ENCODE results near the gene TMEM72. TPM values are rescaled to one million over a fixed set of nuclear protein-coding genes. Genes with fewer than 3 reads are reported as not detected.

TMEM72 gene
- total RNA-seq, 2 donors from 2014 or later, result 1.6 TPM; not detected in 1

DNA sequence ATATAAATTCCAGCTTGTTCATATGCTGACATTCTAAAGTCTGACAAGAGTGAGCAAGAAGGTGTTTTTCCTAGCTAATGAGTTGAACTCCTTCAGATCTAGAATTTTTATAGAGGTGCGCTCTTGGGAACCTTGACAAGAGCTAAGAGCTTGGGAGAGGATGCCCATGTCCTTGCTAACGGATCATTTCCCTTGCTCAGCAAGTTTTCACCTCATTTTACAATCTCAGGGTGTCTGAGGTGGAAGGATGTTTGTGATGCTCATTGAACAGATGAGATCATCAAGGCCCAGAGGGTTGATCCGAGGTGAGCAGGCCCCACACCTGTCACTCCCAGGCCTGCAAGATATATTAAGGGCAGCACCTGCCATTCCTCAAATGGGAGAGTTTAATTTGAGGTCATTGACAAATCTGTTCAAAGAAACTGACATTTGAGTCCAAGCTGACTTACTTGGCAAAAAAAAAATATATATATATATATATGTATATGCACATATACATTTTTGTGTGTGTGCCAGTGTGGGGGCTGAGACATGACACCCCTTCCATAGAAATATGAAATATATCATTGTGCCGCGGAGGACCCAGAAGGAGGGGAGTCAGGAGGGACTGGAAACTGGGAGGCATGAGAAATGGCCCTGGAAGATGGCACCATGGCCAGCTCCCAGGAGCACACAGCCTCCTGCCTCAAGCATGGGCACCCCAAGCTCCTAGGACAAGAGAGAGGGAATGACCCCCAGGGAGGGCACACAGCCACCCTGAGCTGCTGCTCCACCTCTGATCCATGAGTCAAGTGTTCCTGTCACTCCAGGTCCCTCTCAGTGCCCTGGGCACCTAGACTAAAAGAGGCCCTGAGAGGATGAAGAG, 17.3 kb upstream of the TMEM72 start:
- H3K36me3 ChIP-seq, result no peaks in the 10 kb centered on the region
- H3K4me1 ChIP-seq (replicated peaks), result no peaks in the 10 kb centered on the region
- intact Hi-C loops (cut with DNase I), result no loop called here
- 79% methylated on average over 5 of the region's 5 CpGs for WGBS
- H3K27ac ChIP-seq, result no peak overlapping the region
- H3K4me3 ChIP-seq, result no peak overlapping the region
- H3K27me3 ChIP-seq (replicated peaks; ENCODE audit: insufficient read depth), result no peaks in the 10 kb centered on the region
- TF ChIP-seq, protein P1, sequence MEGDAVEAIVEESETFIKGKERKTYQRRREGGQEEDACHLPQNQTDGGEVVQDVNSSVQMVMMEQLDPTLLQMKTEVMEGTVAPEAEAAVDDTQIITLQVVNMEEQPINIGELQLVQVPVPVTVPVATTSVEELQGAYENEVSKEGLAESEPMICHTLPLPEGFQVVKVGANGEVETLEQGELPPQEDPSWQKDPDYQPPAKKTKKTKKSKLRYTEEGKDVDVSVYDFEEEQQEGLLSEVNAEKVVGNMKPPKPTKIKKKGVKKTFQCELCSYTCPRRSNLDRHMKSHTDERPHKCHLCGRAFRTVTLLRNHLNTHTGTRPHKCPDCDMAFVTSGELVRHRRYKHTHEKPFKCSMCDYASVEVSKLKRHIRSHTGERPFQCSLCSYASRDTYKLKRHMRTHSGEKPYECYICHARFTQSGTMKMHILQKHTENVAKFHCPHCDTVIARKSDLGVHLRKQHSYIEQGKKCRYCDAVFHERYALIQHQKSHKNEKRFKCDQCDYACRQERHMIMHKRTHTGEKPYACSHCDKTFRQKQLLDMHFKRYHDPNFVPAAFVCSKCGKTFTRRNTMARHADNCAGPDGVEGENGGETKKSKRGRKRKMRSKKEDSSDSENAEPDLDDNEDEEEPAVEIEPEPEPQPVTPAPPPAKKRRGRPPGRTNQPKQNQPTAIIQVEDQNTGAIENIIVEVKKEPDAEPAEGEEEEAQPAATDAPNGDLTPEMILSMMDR (IDR thresholded peaks at IDR 0.05), result no peak
- TF ChIP-seq POLR2A (IDR thresholded peaks at IDR 0.05) (no peak), POLR2AphosphoS5 (IDR thresholded peaks at IDR 0.05) (no peak)
- no peaks in the 10 kb centered on the region for H3K9me3 ChIP-seq
- no peak for DNase-seq (ENCODE audit: low spot score)

DNA sequence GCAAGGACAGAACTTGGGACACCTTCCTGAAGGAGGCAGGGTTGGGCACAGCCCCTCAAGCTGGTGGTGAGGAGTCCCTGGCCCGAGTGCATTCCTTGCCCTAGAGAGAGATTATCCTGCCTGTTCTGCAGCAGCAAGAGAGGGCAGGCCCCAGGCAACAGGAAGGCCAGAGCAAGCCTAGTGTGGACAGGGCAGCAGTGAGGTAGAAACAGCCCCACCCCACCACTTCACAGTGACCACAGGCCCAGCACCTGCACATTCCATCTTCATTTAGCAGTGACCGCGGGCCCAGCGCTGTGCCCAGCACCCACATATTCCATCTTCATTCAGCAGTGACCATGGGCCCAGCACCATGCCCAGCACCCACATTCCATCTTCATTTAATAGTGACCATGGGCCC, 16.4 kb upstream of the TMEM72 start:
- no peaks in the 10 kb centered on the region for H3K9me3 ChIP-seq
- no peaks in the 10 kb centered on the region for H3K36me3 ChIP-seq
- TF ChIP-seq, protein P1 (IDR thresholded peaks at IDR 0.05), result no peak
- TF ChIP-seq POLR2A (IDR thresholded peaks at IDR 0.05) (no peak), POLR2AphosphoS5 (IDR thresholded peaks at IDR 0.05) (no peak)
- no peak overlapping the region for H3K4me3 ChIP-seq
- H3K4me1 ChIP-seq (replicated peaks), result no peaks in the 10 kb centered on the region
- intact Hi-C loops (cut with DNase I), result no loop called here
- H3K27ac ChIP-seq, result no peak overlapping the region
- WGBS, result 90% methylated on average over 4 of the region's 4 CpGs
- DNase-seq (ENCODE audit: low spot score), result no peak
- no peaks in the 10 kb centered on the region for H3K27me3 ChIP-seq (replicated peaks; ENCODE audit: insufficient read depth)

DNA sequence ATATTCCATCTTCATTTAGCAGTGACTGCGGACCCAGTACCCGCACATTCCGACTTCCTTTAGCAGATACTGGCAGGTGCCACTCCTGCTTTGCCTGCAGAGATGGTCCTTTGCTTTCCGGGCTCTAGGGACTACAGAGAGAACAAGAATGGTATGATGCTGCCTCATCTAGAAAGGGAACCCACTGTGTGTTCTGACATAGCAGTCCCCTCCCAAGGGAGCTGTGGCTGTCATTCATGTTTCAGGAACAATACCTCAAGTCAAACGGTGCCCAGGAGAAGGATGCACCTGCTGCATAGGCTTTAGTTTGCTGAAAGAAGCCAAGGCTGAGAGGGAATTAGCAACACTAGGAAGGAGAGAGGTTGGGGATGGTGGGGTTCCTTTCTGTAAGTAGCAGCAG, 15.9 kb upstream of the TMEM72 start:
- Histone ChIP-seq H3K9me3 (no peaks in the 10 kb centered on the region), H3K27ac (no peak overlapping the region), H3K27me3 (replicated peaks; ENCODE audit: insufficient read depth) (no peaks in the 10 kb centered on the region), H3K36me3 (no peaks in the 10 kb centered on the region), H3K4me1 (replicated peaks) (no peaks in the 10 kb centered on the region), H3K4me3 (no peak overlapping the region)
- TF ChIP-seq, protein P1 (IDR thresholded peaks at IDR 0.05), result no peak
- TF ChIP-seq POLR2A (IDR thresholded peaks at IDR 0.05) (no peak), POLR2AphosphoS5 (IDR thresholded peaks at IDR 0.05) (no peak)
- WGBS, result 85% methylated on average over 5 of the region's 5 CpGs
- DNase-seq (ENCODE audit: low spot score), result no peak
- intact Hi-C loops (cut with DNase I), result no loop called here

DNA sequence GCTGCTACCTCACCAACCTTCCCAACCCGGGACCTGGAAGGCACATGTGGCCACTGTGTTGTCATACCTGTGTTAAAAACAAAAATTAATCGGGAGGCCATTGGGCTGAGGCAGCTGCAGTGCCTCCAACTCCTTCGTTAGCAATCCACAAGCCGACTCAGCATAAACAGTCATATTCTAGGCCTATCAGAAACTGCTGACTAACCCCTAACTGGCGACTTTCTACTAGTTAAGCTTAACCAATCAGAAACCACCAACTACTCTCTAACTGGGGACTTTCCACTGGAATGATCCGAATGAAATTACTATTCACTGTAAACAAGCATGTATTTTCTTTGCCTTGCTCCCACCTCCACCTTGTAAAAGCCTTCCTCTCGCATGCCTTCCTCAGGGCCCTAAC, 14.1 kb upstream of the TMEM72 start:
- DNase-seq (ENCODE audit: low spot score), result no peak
- 89% methylated on average over 7 of the region's 7 CpGs for WGBS
- no peak for TF ChIP-seq POLR2A (IDR thresholded peaks at IDR 0.05)
- no peak for TF ChIP-seq POLR2AphosphoS5 (IDR thresholded peaks at IDR 0.05)
- TF ChIP-seq, protein P1 (IDR thresholded peaks at IDR 0.05), result no peak
- Histone ChIP-seq H3K36me3 (no peaks in the 10 kb centered on the region), H3K4me3 (no peak overlapping the region), H3K27ac (no peak overlapping the region), H3K9me3 (no peaks in the 10 kb centered on the region), H3K27me3 (replicated peaks; ENCODE audit: insufficient read depth) (no peaks in the 10 kb centered on the region), H3K4me1 (replicated peaks) (no peaks in the 10 kb centered on the region)
- intact Hi-C loops (cut with DNase I), result no loop called here

DNA sequence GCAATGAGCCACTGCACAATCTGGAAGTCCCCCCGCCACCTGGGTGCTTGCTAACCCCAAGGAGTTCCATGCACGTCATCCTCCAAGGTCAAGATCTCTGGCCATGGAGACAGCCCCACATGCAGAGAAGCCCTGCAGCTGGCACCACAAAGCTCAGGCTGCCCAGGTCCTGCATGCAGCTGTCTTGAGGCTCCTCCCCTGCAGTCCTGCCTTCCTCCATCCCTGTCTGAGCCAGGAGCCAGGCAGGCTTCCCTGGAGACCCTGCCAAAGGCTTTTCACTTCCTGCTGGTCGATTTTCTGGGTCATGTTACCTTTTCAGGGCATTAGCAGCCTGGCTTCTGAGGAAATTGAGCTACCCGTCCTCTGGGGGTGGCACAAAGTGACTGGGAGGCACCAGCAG, 12.5 kb upstream of the TMEM72 start:
- WGBS, result 59% methylated on average over 4 of the region's 4 CpGs

More for the DNA sequence above, 12.5 kb upstream of the TMEM72 start:
- no peak for DNase-seq (ENCODE audit: low spot score)
- Histone ChIP-seq H3K4me1 (replicated peaks) (no peaks in the 10 kb centered on the region), H3K9me3 (no peaks in the 10 kb centered on the region), H3K27me3 (replicated peaks; ENCODE audit: insufficient read depth) (no peaks in the 10 kb centered on the region), H3K4me3 (no peak overlapping the region), H3K27ac (no peak overlapping the region), H3K36me3 (no peaks in the 10 kb centered on the region)
- TF ChIP-seq POLR2AphosphoS5 (IDR thresholded peaks at IDR 0.05) (no peak), POLR2A (IDR thresholded peaks at IDR 0.05) (no peak)
- TF ChIP-seq, protein P1 (IDR thresholded peaks at IDR 0.05), result no peak
- intact Hi-C loops (cut with DNase I), result no loop called here
